HCT116 (cell line): Measurements from ENCODE around the gene CACNA1C. TPM values are rescaled to one million over a fixed set of nuclear protein-coding genes. Genes with fewer than 3 reads are reported as not detected.

Experiments
- ATAC-seq: fragments of 200-7000 bp; cut with Tn5 transposase; 2 replicates; pipeline ENCODE4 v1.9.1; 2020; ENCODE audit warnings: mild to moderate bottlenecking, moderate library complexity
- BruUV-seq: library from RNA; stranded (reverse); fragments of 400-500 nt; replicated peaks from 2 replicates; lab custom pipeline; 2021; lab: Mats Ljungman, UMichigan
- CTCF ChIA-PET: fragments of 300-600 bp; sonication (Branson Sonifier 250); formaldehyde crosslinking; loops from one replicate; lab custom pipeline; 2021; ENCODE audit warnings: antibody characterized with exemption; lab: Charles Lee
- POLR2A ChIA-PET: fragments of 300-600, 350-600 bp; sonication (Branson Sonifier 250); formaldehyde crosslinking; loops from one replicate; lab custom pipeline; 2021; ENCODE audit warnings: antibody characterized with exemption; lab: Charles Lee
- RAD21 ChIA-PET, 2 experiments: fragments of 300-600 bp; sonication (Branson Sonifier 250); formaldehyde crosslinking; loops; one replicate each; lab custom pipeline; 2023; ENCODE audit warnings: low total read pairs in 2 of 2; ENCODE audit not compliant: uncharacterized antibody in 2 of 2, unreplicated experiment in 2 of 2, low non-redundant PET in 1 of 2; lab: Charles Lee
- DNase-seq: peaks from one replicate; pipeline ENCODE4 v3.0.0-alpha.2; 2010; ENCODE audit warnings: low read depth, low spot score
- H2AFZ ChIP-seq: fragments of 200-600 bp; shearing (Covaris generic), sonication (generic); 2 replicates; pipeline ENCODE4 v1.6.1; 2017; ENCODE audit warnings: low read depth, mixed run types, mixed read lengths, antibody characterized with exemption, low read length; ENCODE audit not compliant: poor library complexity, severe bottlenecking
- H3K27ac ChIP-seq: 2 replicates; pipeline ENCODE4 v1.5.1; 2012; ENCODE audit warnings: low read depth, low read length
- H3K27me3 ChIP-seq: fragments of 200-600 bp; sonication (generic); 2 replicates; pipeline ENCODE4 v1.6.1; 2016; ENCODE audit warnings: mixed run types, low read length, mixed read lengths; ENCODE audit not compliant: insufficient read depth
- H3K36me3 ChIP-seq, 2 experiments: fragments of 200-500 bp in 1 of 2; fragments of 200-600 bp in 1 of 2; sonication (Bioruptor generic) in 1 of 2; sonication (generic) in 1 of 2; 2 replicates each; pipeline versions ENCODE4 v1.5.1 to v1.6.1; 2014 to 2016; ENCODE audit warnings: low read length in 2 of 2, inconsistent platforms in 1 of 2, mixed read lengths in 1 of 2, mixed run types in 1 of 2; ENCODE audit not compliant: insufficient read depth in 2 of 2, control insufficient read depth in 1 of 2
- H3K4me1 ChIP-seq, 2 experiments: fragments of 200-600 bp in 1 of 2; sonication (generic) in 1 of 2; 2 replicates each; pipeline versions ENCODE4 v1.5.1 to v1.6.1; 2012 to 2017; ENCODE audit warnings: low read length in 2 of 2, inconsistent platforms in 1 of 2, mild to moderate bottlenecking in 1 of 2, mixed read lengths in 1 of 2, mixed run types in 1 of 2, moderate library complexity in 1 of 2; ENCODE audit not compliant: insufficient read depth in 2 of 2, control insufficient read depth in 1 of 2
- H3K4me2 ChIP-seq: fragments of 200-600 bp; sonication (generic); 2 replicates; pipeline ENCODE4 v1.6.1; 2017; ENCODE audit warnings: mixed run types, low read length, mixed read lengths
- H3K4me3 ChIP-seq, 2 experiments: fragments of 200-600 bp in 1 of 2; sonication (generic) in 1 of 2; replicated peaks in 1 of 2; 2 replicates each; pipeline ENCODE4 v1.5.1; 2011 to 2016; ENCODE audit warnings: low read length in 2 of 2, control low read depth in 1 of 2, low read depth in 1 of 2, mild to moderate bottlenecking in 1 of 2, mixed read lengths in 1 of 2, mixed run types in 1 of 2
- H3K79me2 ChIP-seq: fragments of 200-600 bp; sonication (generic); 2 replicates; pipeline ENCODE4 v1.6.1; 2017; ENCODE audit warnings: mild to moderate bottlenecking, mixed run types, low read length, moderate library complexity, mixed read lengths; ENCODE audit not compliant: insufficient read depth
- H3K9ac ChIP-seq: fragments of 200-600 bp; sonication (generic); 2 replicates; pipeline ENCODE4 v1.6.1; 2016; ENCODE audit warnings: low read length, mixed read lengths
- H3K9me2 ChIP-seq: fragments of 200-600 bp; sonication (generic), shearing (Covaris generic); 2 replicates; pipeline ENCODE4 v1.6.1; 2017; ENCODE audit warnings: mixed run types, mild to moderate bottlenecking, moderate library complexity; ENCODE audit not compliant: insufficient read depth
- H3K9me3 ChIP-seq, 2 experiments: fragments of 200-500 bp in 1 of 2; fragments of 200-600 bp in 1 of 2; sonication (Bioruptor generic) in 1 of 2; sonication (generic) in 1 of 2; 2 replicates each; pipeline ENCODE4 v1.6.1; 2014 to 2017; ENCODE audit warnings: low read length in 2 of 2, mixed read lengths in 2 of 2, inconsistent platforms in 1 of 2, low read depth in 1 of 2, mild to moderate bottlenecking in 1 of 2, mixed run types in 1 of 2, moderate library complexity in 1 of 2; ENCODE audit not compliant: control insufficient read depth in 1 of 2, insufficient read depth in 1 of 2
- H4K20me1 ChIP-seq: fragments of 200-600 bp; sonication (generic), shearing (Covaris generic); 2 replicates; pipeline ENCODE4 v1.6.1; 2017; ENCODE audit warnings: mixed run types, mild to moderate bottlenecking, moderate library complexity; ENCODE audit not compliant: insufficient read depth
- ATF3 ChIP-seq: IDR thresholded peaks from 2 replicates; pipeline ENCODE4 v1.6.1; 2012
- CBX3 ChIP-seq: IDR thresholded peaks from 2 replicates; pipeline ENCODE4 v1.6.1; 2012; ENCODE audit warnings: low read depth
- CEBPB ChIP-seq: IDR thresholded peaks from 2 replicates; pipeline ENCODE4 v1.6.1; 2012; ENCODE audit warnings: low read depth
- CTCF ChIP-seq, 3 experiments: fragments of 200-600 bp in 1 of 3; sonication (generic) in 1 of 3; IDR thresholded peaks in 2 of 3; conservative IDR thresholded peaks in 1 of 3; 2 replicates each; pipeline ENCODE4 v1.5.1; 2012 to 2017; ENCODE audit warnings: low read depth in 2 of 3, low read length in 2 of 3, antibody characterized with exemption in 1 of 3, borderline replicate concordance in 1 of 3, control low read depth in 1 of 3, mild to moderate bottlenecking in 1 of 3, mixed read lengths in 1 of 3, mixed run types in 1 of 3, moderate library complexity in 1 of 3; ENCODE audit not compliant: insufficient read depth in 1 of 3
- EGR1 ChIP-seq: IDR thresholded peaks from 2 replicates; pipeline ENCODE4 v1.6.1; 2012; ENCODE audit warnings: low read depth
- ELF1 ChIP-seq: IDR thresholded peaks from 2 replicates; pipeline ENCODE4 v1.6.1; 2012; ENCODE audit warnings: low read depth, borderline replicate concordance
- EZH2 ChIP-seq: fragments of 200-600 bp; sonication (generic); IDR thresholded peaks from 2 replicates; pipeline ENCODE4 v1.6.1; 2017; ENCODE audit warnings: antibody characterized with exemption, mixed run types
- EZH2phosphoT487 ChIP-seq: fragments of 200-600 bp; IDR thresholded peaks from 2 replicates; pipeline ENCODE4 v1.6.1; 2018; ENCODE audit warnings: antibody characterized with exemption, borderline replicate concordance
- FOSL1 ChIP-seq: IDR thresholded peaks from 2 replicates; pipeline ENCODE4 v1.6.1; 2012; ENCODE audit warnings: low read depth
- JUND ChIP-seq: IDR thresholded peaks from 2 replicates; pipeline ENCODE4 v1.6.1; 2012
- MAX ChIP-seq: IDR thresholded peaks from 2 replicates; pipeline ENCODE4 v1.6.1; 2012
- POLR2A ChIP-seq: IDR thresholded peaks from 2 replicates; pipeline ENCODE4 v1.7.0; 2011; ENCODE audit warnings: borderline replicate concordance; ENCODE audit not compliant: insufficient read depth, insufficient read length; ENCODE audit errors: extremely low read depth
- RAD21 ChIP-seq: IDR thresholded peaks from 2 replicates; pipeline ENCODE4 v1.6.1; 2012; ENCODE audit warnings: low read depth, mild to moderate bottlenecking
- SIN3A ChIP-seq: IDR thresholded peaks from 2 replicates; pipeline ENCODE4 v1.6.1; 2012; ENCODE audit warnings: low read depth
- SP1 ChIP-seq: IDR thresholded peaks from 2 replicates; pipeline ENCODE4 v1.6.1; 2012; ENCODE audit warnings: low read depth
- TCF7L2 ChIP-seq: IDR thresholded peaks from 2 replicates; pipeline ENCODE4 v1.7.0; 2011; ENCODE audit warnings: borderline replicate concordance, inconsistent platforms; ENCODE audit not compliant: insufficient read depth, insufficient read length; ENCODE audit errors: extremely low read depth
- YY1 ChIP-seq: IDR thresholded peaks from 2 replicates; pipeline ENCODE4 v1.6.1; 2011; ENCODE audit warnings: low read length, low read depth, moderate library complexity, mild to moderate bottlenecking; ENCODE audit not compliant: insufficient replicate concordance; ENCODE audit errors: extremely low read depth
- ZNF274 ChIP-seq: fragments of 200-500 bp; sonication (Bioruptor generic); IDR thresholded peaks from 2 replicates; pipeline ENCODE4 v1.6.1; 2014; ENCODE audit warnings: mild to moderate bottlenecking, low read depth, low read length, inconsistent platforms
- intact Hi-C: fragments of 100-400 bp; cut with micrococcal nuclease; formaldehyde crosslinking; loops from 2 replicates; pipeline ENCODE4 v1.10.0; 2022
- total RNA-seq: library from RNA; stranded (reverse); gene quantifications from one replicate; pipeline ENCODE4 v1.2.1, GENCODE V29; 2021; ENCODE audit not compliant: unreplicated experiment

The CACNA1C gene
- total RNA-seq, 1 experiment from 2014 or later = 0.05 TPM

- Histone ChIP-seq H3K79me2 (no peaks in the 10 kb centered on the region), H3K27ac (no peak overlapping the region), H3K4me2 (no peak overlapping the region), H3K4me1 (no peaks in the 10 kb centered on the region), H3K27me3 (peaks cover 6% of the 10 kb centered on the region; the same call in 1 of the 2 replicates), H3K36me3 (no peaks in the 10 kb centered on the region), H3K9me3 (no peaks in the 10 kb centered on the region), H4K20me1 (no peaks in the 10 kb centered on the region), H3K9ac (no peak overlapping the region), H3K4me3 (no peak overlapping the region), H3K9me2 (no peaks in the 10 kb centered on the region), H2AFZ (no peak overlapping the region)
- DNase-seq = no peak
- ChIA-PET CTCF (no interaction called here), POLR2A (no interaction called here), RAD21 (no interaction called here)
- TF ChIP-seq JUND (no peak), ZNF274 (no peak), CTCF (IDR thresholded peaks at IDR 0.05 in 2 of 3, conservative IDR thresholded peaks at IDR 0.05 in 1 of 3; ENCODE audit: borderline replicate concordance in 1 of 3, insufficient read depth in 1 of 3, low read depth in 2 of 3, low read length in 2 of 3) (no peak), SP1 (no peak), YY1 (no peak), POLR2A (no peak), EGR1 (no peak), SIN3A (no peak), RAD21 (no peak), ATF3 (no peak), TCF7L2 (no peak), EZH2phosphoT487 (no peak), ELF1 (no peak), FOSL1 (no peak), CEBPB (no peak), MAX (no peak), CBX3 (no peak), EZH2 (no peak)
- BruUV-seq = no TSS peak
- ATAC-seq = no peak
- intact Hi-C loops = no loop called here
Measured at GRCh38 chr12:2095878-2096277, 43.1 kb downstream of the CACNA1C start.
